SHP77 (cell line): ENCODE results near the gene MAP4K4.

ENCODE experiments used
- DNase-seq, 2 experiments: peaks; one replicate each; lab custom pipeline; 2025; lab: John Stamatoyannopoulos, UW

The MAP4K4 gene

GRCh38 chr2:101841679-101842327, 144.3 kb downstream of the MAP4K4 start:
- no peak for DNase-seq

- no peak for DNase-seq
Measured at GRCh38 chr2:101842471-101842870, 145.0 kb downstream of the MAP4K4 start.

- DNase-seq = no peak
Measured at GRCh38 chr2:101843048-101843447, 145.5 kb downstream of the MAP4K4 start.

- DNase-seq = no peak
Measured at GRCh38 chr2:101843471-101843870, 146.0 kb downstream of the MAP4K4 start.

GRCh38 chr2:101844055-101844635, 146.6 kb downstream of the MAP4K4 start:
- no peak for DNase-seq

GRCh38 chr2:101846973-101847372, 149.5 kb downstream of the MAP4K4 start:
- no peak for DNase-seq

- no peak for DNase-seq
Measured at GRCh38 chr2:101847661-101848339, 150.3 kb downstream of the MAP4K4 start.

GRCh38 chr2:101848769-101849410, 151.4 kb downstream of the MAP4K4 start:
- no peak for DNase-seq

- DNase-seq = no peak
Measured at GRCh38 chr2:101850450-101850849, 152.9 kb downstream of the MAP4K4 start.

GRCh38 chr2:101850991-101851390, 153.5 kb downstream of the MAP4K4 start:
- DNase-seq = no peak

- DNase-seq = no peak
Measured at GRCh38 chr2:101852824-101853223, 155.3 kb downstream of the MAP4K4 start.

- no peak for DNase-seq
Measured at GRCh38 chr2:101854877-101855276, 157.4 kb downstream of the MAP4K4 start.

- no peak for DNase-seq
Measured at GRCh38 chr2:101855776-101856175, 158.3 kb downstream of the MAP4K4 start.

- no peak for DNase-seq
Measured at GRCh38 chr2:101858246-101858645, 160.7 kb downstream of the MAP4K4 start.

GRCh38 chr2:101858910-101859309, 161.4 kb downstream of the MAP4K4 start:
- DNase-seq = no peak

- DNase-seq = no peak
Measured at GRCh38 chr2:101859604-101860003, 162.1 kb downstream of the MAP4K4 start.

GRCh38 chr2:101860157-101860556, 162.7 kb downstream of the MAP4K4 start:
- no peak for DNase-seq

GRCh38 chr2:101860782-101861181, 163.3 kb downstream of the MAP4K4 start:
- no peak for DNase-seq

GRCh38 chr2:101861382-101861781, 163.9 kb downstream of the MAP4K4 start:
- no peak for DNase-seq

- no peak for DNase-seq
Measured at GRCh38 chr2:101863534-101863933, 166.0 kb downstream of the MAP4K4 start.

GRCh38 chr2:101864426-101864825, 166.9 kb downstream of the MAP4K4 start:
- no peak for DNase-seq

- no peak for DNase-seq
Measured at GRCh38 chr2:101868525-101868924, 171.0 kb downstream of the MAP4K4 start.

- DNase-seq = no peak
Measured at GRCh38 chr2:101869527-101869926, 172.0 kb downstream of the MAP4K4 start.
